AG09309 (cell line): Measurements from ENCODE around the gene SYT1.

Source experiments
- DNase-seq: peaks from one replicate; pipeline ENCODE4 v3.0.0-alpha.2; 2010; ENCODE audit warnings: low read depth
- H3K4me3 ChIP-seq: 2 replicates; pipeline ENCODE4 v1.5.1; 2011; ENCODE audit warnings: mild to moderate bottlenecking, low read depth, low read length, moderate library complexity; ENCODE audit not compliant: control insufficient read depth
- CTCF ChIP-seq: IDR thresholded peaks from 2 replicates; pipeline ENCODE4 v1.5.1; 2011; ENCODE audit warnings: mild to moderate bottlenecking, low read depth, low read length, inconsistent platforms; ENCODE audit not compliant: insufficient read depth, control insufficient read depth; ENCODE audit errors: missing control alignments

Gene SYT1

GRCh38 chr12:79183926-79184325, 319.4 kb downstream of the SYT1 start:
- no peak for DNase-seq
- no peak for TF ChIP-seq CTCF
- no peak overlapping the region for H3K4me3 ChIP-seq

DNA sequence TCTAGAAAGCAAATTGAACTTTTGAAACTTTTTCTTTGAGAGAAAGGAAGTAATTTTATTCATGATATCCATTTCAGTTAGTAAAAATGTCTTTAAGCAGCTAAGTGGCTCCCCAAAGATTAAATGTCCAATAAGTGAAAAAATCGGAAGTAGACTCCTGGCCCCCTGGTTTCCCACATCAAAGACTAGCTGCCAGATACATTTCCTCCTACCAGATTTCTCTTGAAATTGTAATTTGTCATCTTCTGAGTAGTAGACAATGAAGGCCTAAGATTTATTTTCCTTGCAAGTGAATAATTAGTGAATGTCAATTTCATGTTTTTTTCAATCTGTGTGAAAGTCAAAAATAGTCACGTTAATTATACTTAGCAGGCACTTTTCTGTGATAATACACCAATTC, 321.9 kb downstream of the SYT1 start:
- TF ChIP-seq CTCF, result no peak
- no peak overlapping the region for H3K4me3 ChIP-seq
- no peak for DNase-seq

- TF ChIP-seq CTCF, result no peak
- DNase-seq, result no peak
- H3K4me3 ChIP-seq, result no peak overlapping the region
Measured at GRCh38 chr12:79187032-79187431, 322.5 kb downstream of the SYT1 start.

GRCh38 chr12:79191391-79191790, 326.8 kb downstream of the SYT1 start:
- DNase-seq, result no peak
- TF ChIP-seq CTCF, result no peak
- no peak overlapping the region for H3K4me3 ChIP-seq

DNA sequence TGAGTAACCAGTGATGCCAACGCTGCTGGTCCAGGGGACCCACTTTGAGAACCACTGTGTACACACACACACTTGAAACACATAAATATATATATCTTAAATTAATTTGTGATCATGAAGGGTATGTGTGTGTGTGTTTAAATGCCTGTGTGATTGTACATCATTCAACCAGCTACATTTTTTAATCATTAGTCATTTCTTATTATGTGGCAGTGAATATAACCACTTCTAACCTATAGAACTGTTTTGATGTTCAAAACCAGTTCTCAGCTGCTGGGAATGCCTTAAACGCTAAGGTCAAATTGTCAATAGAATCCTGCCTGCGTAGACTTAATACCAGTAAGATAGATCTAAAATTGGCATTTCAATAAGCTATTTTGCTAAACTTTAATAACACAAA, 330.0 kb downstream of the SYT1 start:
- DNase-seq, result no peak
- TF ChIP-seq CTCF, result no peak

DNA sequence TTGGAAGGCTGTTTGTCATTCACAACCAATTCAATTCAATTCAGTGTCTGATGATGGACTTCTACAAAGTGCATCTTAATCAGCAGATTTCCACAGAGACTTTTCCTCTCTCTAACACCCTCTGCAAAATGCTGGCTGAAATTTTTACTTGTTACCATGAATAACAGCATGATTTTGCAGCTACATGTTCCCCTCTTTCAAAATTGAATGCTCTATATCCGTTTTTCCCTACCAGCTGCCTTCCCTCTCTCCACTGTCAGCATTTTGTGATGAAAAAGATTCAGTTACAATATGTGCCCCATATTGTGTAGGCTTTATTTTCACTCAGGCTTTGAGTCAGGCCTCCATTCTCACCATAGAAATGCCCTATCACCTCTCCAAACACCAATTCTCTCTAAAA, 334.6 kb downstream of the SYT1 start:
- DNase-seq, result no peak
- no peak for TF ChIP-seq CTCF
- no peak overlapping the region for H3K4me3 ChIP-seq

More for the DNA sequence above, 330.0 kb downstream of the SYT1 start:
- no peak overlapping the region for H3K4me3 ChIP-seq

DNA sequence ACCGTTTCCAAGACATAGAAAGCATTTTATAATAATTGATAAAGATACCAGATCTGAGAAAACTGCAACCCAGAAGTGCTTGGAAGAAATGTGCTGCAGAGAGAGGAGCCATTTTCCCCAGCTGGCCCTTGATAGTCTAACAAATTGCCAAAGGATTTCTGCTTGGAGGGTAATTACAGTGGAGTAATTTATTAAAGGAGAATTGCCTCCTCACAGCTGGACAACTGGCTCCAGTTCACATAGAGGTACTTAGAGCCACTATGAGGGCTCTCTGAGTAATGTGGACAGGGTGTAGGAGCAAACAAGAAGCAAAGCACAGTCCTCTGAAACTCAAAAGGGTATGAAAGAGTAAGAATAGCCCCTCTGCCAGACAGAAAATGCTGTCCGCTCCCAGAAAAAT, 335.6 kb downstream of the SYT1 start:
- DNase-seq, result no peak
- no peak for TF ChIP-seq CTCF
- H3K4me3 ChIP-seq, result no peak overlapping the region
